Common myeloid progenitor, CD34-positive (primary cell): ENCODE data around the gene MMGT1.

Source experiments
- CTCF ChIA-PET: fragments of 350-600 bp; sonication (Branson Sonifier 250); formaldehyde crosslinking; loops from one replicate; lab custom pipeline; 2021; ENCODE audit warnings: antibody characterized with exemption; lab: Charles Lee
- POLR2A ChIA-PET: fragments of 350-600 bp; sonication (Branson Sonifier 250); formaldehyde crosslinking; loops from one replicate; lab custom pipeline; 2021; ENCODE audit warnings: antibody characterized with exemption; lab: Charles Lee
- DNase-seq, 3 donors: peaks; one replicate each; pipeline versions ENCODE4 v3.0.0 to v3.0.0-alpha.2; 2013
- H3K27ac ChIP-seq, 2 experiments: 1 replicate in 1 of 2; 2 replicates in 1 of 2; pipeline ENCODE4 v1.7.0; 2013; ENCODE audit warnings: inconsistent platforms in 2 of 2, low read length in 2 of 2, mild to moderate bottlenecking in 2 of 2, low read depth in 1 of 2, moderate library complexity in 1 of 2; ENCODE audit not compliant: severe bottlenecking in 2 of 2, insufficient read depth in 1 of 2, poor library complexity in 1 of 2
- H3K27me3 ChIP-seq, 5 experiments: replicated peaks in 2 of 5; 1 replicate in 3 of 5; 2 replicates in 2 of 5; pipeline versions ENCODE4 v1.6.1 to v1.7.0; 2013; ENCODE audit warnings: low read length in 4 of 5, mild to moderate bottlenecking in 2 of 5, moderate library complexity in 2 of 5, inconsistent platforms in 1 of 5; ENCODE audit not compliant: insufficient read depth in 5 of 5, control insufficient read depth in 4 of 5
- H3K36me3 ChIP-seq, 4 experiments: 1 replicate in 2 of 4; 2 replicates in 2 of 4; pipeline versions ENCODE4 v1.6.1 to v1.7.0; 2013; ENCODE audit warnings: low read length in 3 of 4, control low read depth in 1 of 4, mild to moderate bottlenecking in 1 of 4; ENCODE audit not compliant: control insufficient read depth in 4 of 4, insufficient read depth in 4 of 4
- H3K4me1 ChIP-seq, 4 experiments: 1 replicate in 3 of 4; 2 replicates in 1 of 4; pipeline versions ENCODE4 v1.6.1 to v1.7.1; 2013; ENCODE audit warnings: low read length in 3 of 4, mild to moderate bottlenecking in 3 of 4, control low read depth in 1 of 4, inconsistent platforms in 1 of 4, moderate library complexity in 1 of 4; ENCODE audit not compliant: control insufficient read depth in 4 of 4, insufficient read depth in 4 of 4; ENCODE audit errors: control extremely low read depth in 1 of 4
- H3K4me3 ChIP-seq, 7 experiments: 1 replicate in 4 of 7; 2 replicates in 3 of 7; pipeline versions ENCODE4 v1.5.1 to v1.7.0; 2013; ENCODE audit warnings: mild to moderate bottlenecking in 7 of 7, low read length in 6 of 7, moderate library complexity in 6 of 7, inconsistent platforms in 2 of 7, low read depth in 2 of 7, control low read depth in 1 of 7; ENCODE audit not compliant: insufficient read depth in 4 of 7, control insufficient read depth in 1 of 7; ENCODE audit errors: extremely low read depth in 1 of 7
- H3K9me3 ChIP-seq, 5 experiments: 1 replicate in 4 of 5; 2 replicates in 1 of 5; pipeline versions ENCODE4 v1.6.1 to v1.7.1; 2013; ENCODE audit warnings: low read length in 4 of 5, mild to moderate bottlenecking in 2 of 5, inconsistent platforms in 1 of 5, low read depth in 1 of 5, moderate library complexity in 1 of 5; ENCODE audit not compliant: control insufficient read depth in 4 of 5, insufficient read depth in 2 of 5; ENCODE audit errors: control extremely low read depth in 1 of 5
- WGBS: methylation state at CpG from one replicate; pipeline ENCODE4 v1.1.5; 2013; ENCODE audit not compliant: insufficient coverage; 5-methylcytosine and 5-hydroxymethylcytosine counted together

MMGT1 gene

GRCh38 chrX:135977611-135978010 is 3.8 kb upstream of the MMGT1 start:
- peaks cover 5 to 18% (median 7%) of the 10 kb centered on the region in 4 experiments for H3K4me1 ChIP-seq
- DNase-seq, result no peak
- H3K36me3 ChIP-seq, result no peaks in the 10 kb centered on the region
- no peaks in the 10 kb centered on the region for H3K27me3 ChIP-seq
- POLR2A ChIA-PET, result no interaction called here
- no CpG with 5 or more reads among the region's 4 CpGs for WGBS
- CTCF ChIA-PET, result interaction anchor here (1.0 kb wide), 1 partner anchor 28 kb away, joined by 3 read pairs; no protein-coding TSS in a partner anchor
- no peak overlapping the region for H3K27ac ChIP-seq
- H3K9me3 ChIP-seq, result no peaks in the 10 kb centered on the region
- no peak overlapping the region for H3K4me3 ChIP-seq

- CTCF ChIA-PET, result interaction anchor here (1.1 to 1.8 kb wide), 2 partner anchors 12 to 236 kb away, joined by 3 to 6 read pairs; no protein-coding TSS in a partner anchor
- 100% methylated on average over 1 of the region's 1 CpG for WGBS
- Histone ChIP-seq H3K27me3 (no peaks in the 10 kb centered on the region), H3K9me3 (no peaks in the 10 kb centered on the region), H3K4me1 (peaks cover 6 to 17% (median 11%) of the 10 kb centered on the region in 4 experiments), H3K36me3 (no peaks in the 10 kb centered on the region), H3K27ac (no peak overlapping the region), H3K4me3 (no peak overlapping the region)
- POLR2A ChIA-PET, result interaction anchor here (1.0 kb wide), 1 partner anchor 10 kb away, joined by 3 read pairs; the partner anchor contains the start of gene SLC9A6
- no peak for DNase-seq
These were observed 1.6 kb upstream of the MMGT1 start for GRCh38 chrX:135975421-135975820.

DNA sequence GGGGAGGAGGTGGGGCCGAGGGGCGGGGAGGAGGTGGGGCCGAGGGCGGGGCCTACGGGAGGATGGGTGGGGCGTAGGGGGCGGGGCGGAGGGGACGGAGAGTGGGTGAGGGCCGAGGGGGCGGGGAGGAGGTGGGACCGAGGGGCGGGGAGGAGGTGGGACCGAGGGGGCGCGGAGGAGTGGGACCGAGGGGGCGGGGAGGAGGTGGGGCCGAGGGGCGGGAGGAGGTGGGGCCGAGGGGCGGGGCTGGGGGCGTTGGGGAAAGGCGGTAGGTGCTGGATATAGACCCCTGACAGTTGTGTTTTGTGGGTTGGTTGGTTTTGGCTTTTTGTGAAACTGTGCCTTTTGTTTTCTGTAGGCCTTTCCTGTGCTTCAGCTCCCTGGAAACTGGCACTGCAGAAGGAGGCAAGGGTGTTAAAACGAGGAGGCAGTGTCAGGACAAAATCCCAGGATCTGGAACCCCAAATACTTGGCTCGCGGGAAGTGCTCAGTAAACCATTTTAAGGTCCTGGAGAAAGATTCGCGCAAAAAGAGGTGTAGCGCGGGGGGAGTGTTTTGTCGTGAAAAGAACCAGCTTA is 580 bp upstream of the MMGT1 start:
- no peaks in the 10 kb centered on the region for H3K36me3 ChIP-seq
- peak overlapping the region in 6 of 7 experiments; percentile 46 to 81 (median 59) for H3K4me3 ChIP-seq
- 34% methylated on average over 7 of the region's 32 CpGs for WGBS
- no peaks in the 10 kb centered on the region for H3K27me3 ChIP-seq
- H3K9me3 ChIP-seq, result no peaks in the 10 kb centered on the region
- H3K27ac ChIP-seq, result peak overlapping the region in 1 of 2 experiments; percentile 61
- H3K4me1 ChIP-seq, result peaks cover 6 to 17% (median 11%) of the 10 kb centered on the region in 4 experiments
- POLR2A ChIA-PET, result interaction anchor here (1.0 to 1.1 kb wide), 2 partner anchors 10 to 11 kb away, joined by 3 read pairs; partner anchors contain the start of gene SLC9A6
- peak; percentile 63 to 80 (median 79) for DNase-seq
- CTCF ChIA-PET, result interaction anchor here (1.1 to 1.8 kb wide), 3 partner anchors 13 to 235 kb away, joined by 3 to 6 read pairs (median 3); no protein-coding TSS in a partner anchor

- peaks cover 6 to 17% (median 11%) of the 10 kb centered on the region in 4 experiments for H3K4me1 ChIP-seq
- peak overlapping the region; percentile 72 to 93 (median 84) for H3K4me3 ChIP-seq
- POLR2A ChIA-PET, result interaction anchor here (0.5 kb wide), 1 partner anchor 487 kb away, joined by 5 read pairs; no protein-coding TSS in a partner anchor
- CTCF ChIA-PET, result interaction anchor here (0.8 kb wide), 1 partner anchor 11 kb away, joined by 3 read pairs; no protein-coding TSS in a partner anchor
- no peak for DNase-seq
- no peaks in the 10 kb centered on the region for H3K27me3 ChIP-seq
- peak overlapping the region; percentile 85 to 94 for H3K27ac ChIP-seq
- H3K9me3 ChIP-seq, result no peaks in the 10 kb centered on the region
- WGBS, result 37% methylated on average over 10 of the region's 10 CpGs
- H3K36me3 ChIP-seq, result no peaks in the 10 kb centered on the region
These were observed 702 bp downstream of the MMGT1 start for GRCh38 chrX:135973025-135973547.

- DNase-seq, result no peak
- POLR2A ChIA-PET, result no interaction called here
- no peaks in the 10 kb centered on the region for H3K4me1 ChIP-seq
- WGBS, result 66% methylated on average over 4 of the region's 4 CpGs
- CTCF ChIA-PET, result no interaction called here
- no peaks in the 10 kb centered on the region for H3K27me3 ChIP-seq
- no peak overlapping the region for H3K4me3 ChIP-seq
- H3K9me3 ChIP-seq, result no peaks in the 10 kb centered on the region
- H3K27ac ChIP-seq, result no peak overlapping the region
- H3K36me3 ChIP-seq, result no peaks in the 10 kb centered on the region
These were observed 22.5 kb downstream of the MMGT1 start for GRCh38 chrX:135951291-135951690.

GRCh38 chrX:135944486-135944885 is 29.3 kb downstream of the MMGT1 start:
- 14% methylated on average over 1 of the region's 2 CpGs for WGBS
- CTCF ChIA-PET, result no interaction called here

More at GRCh38 chrX:135944486-135944885, 29.3 kb downstream of the MMGT1 start:
- peaks cover 0 to 7% (median 0%) of the 10 kb centered on the region in 4 experiments for H3K4me1 ChIP-seq
- no peaks in the 10 kb centered on the region for H3K27me3 ChIP-seq
- no peaks in the 10 kb centered on the region for H3K36me3 ChIP-seq
- DNase-seq, result peak; percentile 12 to 73 (median 66)
- no peak overlapping the region for H3K4me3 ChIP-seq
- no peak overlapping the region for H3K27ac ChIP-seq
- H3K9me3 ChIP-seq, result peaks cover 0 to 3% (median 0%) of the 10 kb centered on the region in 5 experiments
- POLR2A ChIA-PET, result no interaction called here
